ENCODE results near the gene CDH6. TPM values are rescaled to one million over a fixed set of nuclear protein-coding genes. Genes with fewer than 3 reads are reported as not detected.

Gene CDH6
- total RNA-seq, 2 donors from 2014 or later, result 0.61 to 1.1 TPM

DNA sequence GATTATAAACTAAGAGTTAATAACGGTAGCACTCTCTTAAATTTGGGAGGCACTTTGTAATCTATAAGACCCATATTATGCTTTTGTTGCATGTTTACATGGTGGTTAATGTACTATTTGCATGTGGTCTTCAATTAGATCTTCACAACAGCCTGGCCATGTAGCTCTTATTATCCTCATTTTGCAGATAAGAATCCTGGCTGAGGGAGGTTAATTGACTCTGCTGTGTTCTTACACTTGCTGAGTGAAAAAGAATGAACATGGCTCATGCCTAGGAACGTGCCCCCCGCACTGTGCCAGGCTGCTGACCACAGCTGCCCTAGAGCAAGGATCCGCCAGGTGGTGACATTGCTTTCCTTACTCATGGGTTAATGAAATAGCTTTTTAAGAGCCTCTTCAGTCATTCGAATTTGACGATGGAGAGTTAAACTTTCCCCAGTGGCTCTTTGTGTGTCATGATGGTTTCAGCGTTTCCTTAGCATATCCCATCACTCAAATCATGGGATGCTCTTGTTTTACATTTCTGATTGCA is 97.9 kb downstream of the CDH6 start:
- intact Hi-C loops (cut with DNase I, micrococcal nuclease), result no loop called here

DNA sequence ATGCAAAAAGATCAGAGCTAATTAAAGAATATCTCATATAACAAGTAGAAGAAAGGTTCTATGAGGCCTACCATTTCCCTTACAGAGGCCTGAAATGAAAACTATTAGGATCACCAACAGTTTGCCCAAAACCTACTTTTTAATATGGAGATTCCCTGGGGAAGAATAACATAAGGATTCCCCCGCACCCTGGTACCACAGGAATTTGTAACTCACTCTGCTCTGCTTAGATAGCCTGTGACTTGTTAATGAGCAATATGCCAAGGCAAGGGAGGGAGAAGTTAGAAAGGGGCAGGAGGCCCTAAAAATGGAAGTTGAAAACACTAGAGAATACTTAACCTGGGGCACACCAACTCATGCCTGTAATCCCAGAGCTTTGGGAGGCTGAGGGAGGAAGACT is 107.0 kb downstream of the CDH6 start:
- intact Hi-C loops (cut with DNase I, micrococcal nuclease), result no loop called here
- DNase-seq (no peak), ATAC-seq (no peak)

More for the DNA sequence above, 97.9 kb downstream of the CDH6 start:
- ATAC-seq (no peak), DNase-seq (no peak)

DNA sequence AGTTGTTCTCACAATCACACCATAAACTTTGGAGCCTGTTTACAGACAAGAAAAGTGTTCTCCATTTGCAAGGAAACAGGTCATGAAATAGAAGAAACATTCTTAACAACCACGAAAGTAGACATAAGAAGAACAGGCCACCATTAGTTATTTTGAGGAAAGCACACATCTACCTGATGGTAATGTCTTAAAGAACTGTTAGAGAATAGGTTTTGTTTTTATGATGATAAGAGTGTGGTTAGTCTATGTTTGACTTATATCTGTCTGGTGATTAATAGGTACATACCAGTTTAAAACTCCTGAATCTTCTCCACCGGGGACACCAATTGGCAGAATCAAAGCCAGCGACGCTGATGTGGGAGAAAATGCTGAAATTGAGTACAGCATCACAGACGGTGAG is 108.3 kb downstream of the CDH6 start:
- DNase-seq (no peak), ATAC-seq (no peak)
- intact Hi-C loops (cut with DNase I, micrococcal nuclease), result no loop called here

DNA sequence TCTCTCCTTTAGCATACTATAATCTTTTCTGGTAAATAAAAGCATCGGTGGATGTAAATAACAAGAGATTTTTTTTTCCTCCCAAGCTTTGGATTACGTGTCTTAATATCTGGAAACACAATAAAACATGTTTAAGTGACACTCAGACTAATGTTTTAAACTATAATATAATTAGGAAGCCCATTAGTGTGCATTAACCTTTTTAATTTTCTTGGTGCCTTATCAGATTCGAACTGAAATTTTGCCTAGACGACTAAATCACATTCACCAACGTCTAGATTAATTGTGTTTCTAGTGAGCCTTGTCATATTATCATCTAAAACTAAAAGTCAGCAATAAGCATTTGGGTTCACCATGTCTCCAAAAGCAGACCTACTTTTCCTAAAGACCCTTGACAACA is 110.2 kb downstream of the CDH6 start:
- intact Hi-C loops (cut with DNase I, micrococcal nuclease), result no loop called here
- no peak for DNase-seq
- ATAC-seq, result no peak

DNA sequence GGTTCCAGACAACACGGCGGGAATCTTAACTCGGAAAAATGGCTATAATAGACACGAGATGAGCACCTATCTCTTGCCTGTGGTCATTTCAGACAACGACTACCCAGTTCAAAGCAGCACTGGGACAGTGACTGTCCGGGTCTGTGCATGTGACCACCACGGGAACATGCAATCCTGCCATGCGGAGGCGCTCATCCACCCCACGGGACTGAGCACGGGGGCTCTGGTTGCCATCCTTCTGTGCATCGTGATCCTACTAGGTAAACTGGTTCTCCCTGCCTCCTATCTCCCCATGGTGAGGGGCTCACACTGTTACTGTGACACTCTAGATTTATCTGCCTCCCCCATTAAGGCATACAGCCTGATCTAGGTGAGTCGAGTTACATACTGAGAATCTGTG is 124.2 kb downstream of the CDH6 start:
- ATAC-seq (no peak), DNase-seq (no peak)
- intact Hi-C loops (cut with DNase I, micrococcal nuclease), result no loop called here

DNA sequence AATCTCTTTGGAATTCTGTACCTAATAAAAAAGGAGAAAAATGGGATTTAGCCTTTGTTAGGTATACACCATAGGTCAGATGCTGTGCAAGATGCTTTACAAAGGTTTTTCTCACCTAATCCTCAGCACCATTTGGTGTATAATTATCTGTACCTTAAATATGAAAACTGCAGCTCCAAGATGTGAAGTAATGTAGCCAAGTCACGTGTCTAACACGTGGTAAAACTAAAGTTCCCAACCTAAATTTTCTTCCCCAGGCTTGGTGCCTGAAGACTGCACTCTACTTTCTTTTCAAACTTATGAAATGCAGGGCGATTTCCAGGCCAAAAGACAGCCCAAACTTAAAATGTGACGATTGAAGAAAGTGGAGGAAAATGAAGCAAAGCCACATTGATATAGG is 125.8 kb downstream of the CDH6 start:
- ATAC-seq, result no peak
- intact Hi-C loops (cut with DNase I, micrococcal nuclease), result no loop called here
- no peak for DNase-seq

DNA sequence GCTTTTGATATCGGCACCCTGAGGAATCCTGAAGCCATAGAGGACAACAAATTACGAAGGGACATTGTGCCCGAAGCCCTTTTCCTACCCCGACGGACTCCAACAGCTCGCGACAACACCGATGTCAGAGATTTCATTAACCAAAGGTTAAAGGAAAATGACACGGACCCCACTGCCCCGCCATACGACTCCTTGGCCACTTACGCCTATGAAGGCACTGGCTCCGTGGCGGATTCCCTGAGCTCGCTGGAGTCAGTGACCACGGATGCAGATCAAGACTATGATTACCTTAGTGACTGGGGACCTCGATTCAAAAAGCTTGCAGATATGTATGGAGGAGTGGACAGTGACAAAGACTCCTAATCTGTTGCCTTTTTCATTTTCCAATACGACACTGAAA is 129.5 kb downstream of the CDH6 start:
- ATAC-seq (no peak), DNase-seq (no peak)
- intact Hi-C loops (cut with DNase I, micrococcal nuclease), result no loop called here

DNA sequence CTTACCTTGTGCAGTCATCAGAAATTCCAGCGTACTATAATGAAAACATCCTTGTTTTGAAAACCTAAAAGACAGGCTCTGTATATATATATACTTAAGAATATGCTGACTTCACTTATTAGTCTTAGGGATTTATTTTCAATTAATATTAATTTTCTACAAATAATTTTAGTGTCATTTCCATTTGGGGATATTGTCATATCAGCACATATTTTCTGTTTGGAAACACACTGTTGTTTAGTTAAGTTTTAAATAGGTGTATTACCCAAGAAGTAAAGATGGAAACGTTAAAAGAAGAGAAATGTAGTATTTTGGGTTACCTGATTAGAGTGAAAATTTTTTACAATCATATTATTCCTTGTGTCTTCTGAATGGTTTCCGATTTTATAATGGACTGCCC is 131.4 kb downstream of the CDH6 start:
- no peak for DNase-seq
- intact Hi-C loops (cut with DNase I, micrococcal nuclease), result no loop called here

DNA sequence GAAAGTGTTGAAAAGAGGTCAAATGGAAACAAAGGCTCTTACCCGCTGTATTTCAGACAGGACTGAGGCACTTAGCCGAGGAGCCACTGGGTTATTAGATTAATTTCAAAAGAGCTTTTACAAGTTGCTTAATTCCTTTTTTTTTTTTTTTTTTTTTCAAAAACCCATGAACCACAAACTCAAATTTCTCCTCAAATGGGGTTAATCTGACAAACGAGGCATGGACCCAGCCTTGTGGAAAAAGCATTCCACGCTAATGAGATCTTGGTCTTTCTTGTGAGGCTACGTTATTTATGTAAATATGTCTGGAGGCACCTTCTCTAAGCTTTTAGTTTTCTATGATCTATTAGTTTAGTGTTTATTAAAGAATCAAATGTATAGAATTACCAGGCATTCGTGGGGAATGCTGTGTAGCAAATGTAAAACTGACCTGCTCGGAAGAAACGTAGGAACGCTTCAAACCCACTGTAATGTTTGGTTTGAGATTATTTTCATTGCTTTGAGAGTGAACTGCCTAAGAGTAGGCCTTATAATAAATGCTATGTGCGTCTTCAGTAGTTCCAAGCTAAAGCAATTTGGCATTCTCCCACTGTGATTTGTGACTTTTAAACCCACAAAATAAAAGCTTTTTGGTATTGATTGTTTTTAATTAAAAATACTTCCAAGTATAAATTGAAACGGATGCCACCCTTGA is 134.7 kb downstream of the CDH6 start:
- DNase-seq (no peak), ATAC-seq (no peak)
- intact Hi-C loops (cut with DNase I, micrococcal nuclease), result no loop called here

More for the DNA sequence above, 131.4 kb downstream of the CDH6 start:
- ATAC-seq, result no peak

DNA sequence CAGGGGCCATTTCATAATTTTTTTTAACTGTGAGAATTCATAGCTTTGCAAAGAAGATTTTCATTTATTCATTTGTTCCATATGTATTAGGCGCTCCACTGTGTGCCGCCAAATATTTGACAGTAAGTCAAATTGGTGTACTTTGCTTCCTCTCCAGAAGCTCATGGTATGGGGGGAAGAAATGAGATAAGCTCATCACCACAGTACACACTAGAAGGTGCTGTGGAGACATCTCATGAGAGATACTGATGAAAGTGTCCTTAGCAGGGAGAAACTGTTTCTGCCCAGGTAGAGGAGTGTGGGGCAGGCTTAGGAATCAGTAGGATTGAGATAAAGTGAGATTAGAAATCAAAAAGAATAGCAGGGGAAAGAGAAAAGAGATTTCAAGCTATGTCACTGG is 136.2 kb downstream of the CDH6 start:
- ATAC-seq (peak; percentile 31), DNase-seq (no peak)
- intact Hi-C loops (cut with DNase I, micrococcal nuclease), result no loop called here

DNA sequence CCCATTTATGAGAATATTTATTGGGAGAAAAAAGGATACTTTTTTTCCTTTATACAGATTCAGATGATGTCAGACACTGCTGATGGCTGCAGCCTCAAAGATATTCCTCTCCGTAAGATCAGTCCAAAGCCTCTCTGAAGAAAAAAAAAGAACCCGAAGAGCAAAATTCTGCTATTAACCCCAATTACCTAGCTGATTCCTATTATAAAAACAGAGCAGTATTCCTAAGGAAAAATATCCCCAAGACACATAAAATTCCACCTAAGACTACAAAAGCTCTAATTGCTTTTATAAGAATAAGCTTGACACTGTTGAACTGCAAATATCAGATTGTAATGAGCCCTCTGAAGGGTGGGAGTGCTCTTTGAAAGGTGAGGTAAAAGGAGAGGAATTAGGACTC is 138.7 kb downstream of the CDH6 start:
- DNase-seq (no peak), ATAC-seq (no peak)
- intact Hi-C loops (cut with DNase I, micrococcal nuclease), result no loop called here

DNA sequence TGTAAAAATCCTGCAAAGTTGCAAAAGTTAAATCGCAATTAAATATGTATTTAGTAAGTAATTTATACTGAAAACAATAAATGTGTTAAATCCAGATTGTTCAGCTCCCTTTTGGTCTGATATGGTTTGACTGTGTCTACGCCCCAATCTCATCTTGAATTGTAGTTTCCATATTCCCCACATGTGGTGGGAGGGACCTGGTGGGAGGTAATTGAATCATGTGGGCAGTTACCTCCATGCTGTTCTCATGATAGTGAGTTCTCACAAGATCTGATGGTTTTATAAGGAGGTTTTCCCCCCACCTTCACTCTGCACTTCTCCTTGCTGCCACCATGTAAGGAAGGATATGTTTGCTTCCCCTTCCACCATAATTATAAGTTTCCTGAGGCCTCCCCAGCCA is 140.0 kb downstream of the CDH6 start:
- no peak for ATAC-seq
- intact Hi-C loops (cut with DNase I, micrococcal nuclease), result no loop called here
- no peak for DNase-seq

DNA sequence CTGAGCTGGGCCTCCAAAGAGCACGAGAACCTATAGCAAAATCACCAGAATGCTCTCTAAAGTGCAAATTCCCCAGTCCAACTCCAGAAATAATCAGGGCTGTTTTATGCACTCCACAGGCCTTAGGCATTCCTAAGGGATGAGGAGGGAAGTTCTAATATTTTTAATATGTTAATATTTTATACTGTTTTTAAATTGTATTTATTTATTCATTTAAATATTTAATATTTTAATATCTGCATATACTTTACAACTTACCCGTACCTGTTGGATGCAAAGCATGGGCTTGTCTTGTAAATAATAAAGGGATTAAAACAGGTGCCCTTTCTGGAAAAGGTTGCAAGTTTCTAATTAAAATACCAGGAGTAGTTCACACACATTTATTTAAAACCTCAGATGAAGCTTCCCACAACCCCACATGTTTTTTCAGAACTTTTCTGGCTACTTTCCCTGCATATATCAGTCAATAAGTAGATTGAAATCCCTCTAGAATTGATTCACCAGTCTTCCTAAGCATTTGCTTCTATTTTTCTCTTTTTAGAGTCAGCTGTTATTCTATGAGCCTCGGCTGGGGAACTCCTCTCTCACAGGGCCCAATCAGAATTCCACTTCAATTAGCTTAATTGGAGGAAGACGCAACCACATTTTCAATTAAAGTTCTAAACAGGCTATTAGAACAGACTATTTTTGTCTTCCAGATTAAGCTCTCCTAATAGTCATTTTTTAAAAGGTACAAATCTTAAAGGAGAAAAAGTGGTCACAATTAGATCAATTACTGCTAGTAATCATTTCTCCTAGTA is 140.8 kb downstream of the CDH6 start:
- DNase-seq (no peak), ATAC-seq (no peak)
- intact Hi-C loops (cut with DNase I, micrococcal nuclease), result no loop called here

DNA sequence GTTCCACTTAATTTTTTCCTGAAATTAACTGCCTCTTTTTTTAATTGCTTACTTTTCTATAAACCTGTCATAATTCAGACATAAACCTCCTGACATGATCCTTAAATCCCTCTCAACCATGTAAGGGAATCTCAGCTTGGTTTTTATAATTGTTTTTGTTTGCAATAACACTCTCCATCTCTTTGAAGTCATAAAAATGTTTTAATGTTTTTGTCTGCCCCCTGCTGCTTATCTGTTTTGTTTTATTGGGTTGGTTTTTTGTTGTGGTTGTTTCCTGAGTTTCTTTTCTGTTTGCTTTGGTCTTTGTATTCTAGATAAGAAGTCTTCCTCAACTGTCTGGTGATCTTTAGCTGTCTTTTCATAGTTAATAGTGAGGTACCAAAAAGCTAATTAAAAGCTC is 142.0 kb downstream of the CDH6 start:
- no peak for DNase-seq
- intact Hi-C loops (cut with DNase I, micrococcal nuclease), result no loop called here

DNA sequence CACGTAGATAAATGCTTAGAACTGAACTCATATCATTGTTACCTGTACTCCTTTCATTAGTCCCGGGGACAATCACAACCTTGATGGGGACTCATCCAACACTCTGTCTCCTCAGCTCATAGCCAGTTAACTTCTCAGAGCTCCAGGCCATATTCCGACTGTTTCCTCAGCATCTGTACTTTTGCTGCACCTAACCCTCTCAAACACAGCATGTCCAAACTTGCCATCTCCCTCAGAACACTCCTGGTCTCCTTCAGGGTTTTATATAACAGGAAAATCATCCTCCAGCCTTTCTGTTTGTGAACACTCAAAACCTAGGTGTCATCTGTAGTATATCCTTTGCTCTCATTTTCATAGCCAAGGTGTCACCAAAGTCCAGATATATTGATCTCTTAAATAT is 150.5 kb downstream of the CDH6 start:
- DNase-seq (no peak), ATAC-seq (no peak)
- intact Hi-C loops (cut with DNase I, micrococcal nuclease), result no loop called here

More for the DNA sequence above, 142.0 kb downstream of the CDH6 start:
- no peak for ATAC-seq

DNA sequence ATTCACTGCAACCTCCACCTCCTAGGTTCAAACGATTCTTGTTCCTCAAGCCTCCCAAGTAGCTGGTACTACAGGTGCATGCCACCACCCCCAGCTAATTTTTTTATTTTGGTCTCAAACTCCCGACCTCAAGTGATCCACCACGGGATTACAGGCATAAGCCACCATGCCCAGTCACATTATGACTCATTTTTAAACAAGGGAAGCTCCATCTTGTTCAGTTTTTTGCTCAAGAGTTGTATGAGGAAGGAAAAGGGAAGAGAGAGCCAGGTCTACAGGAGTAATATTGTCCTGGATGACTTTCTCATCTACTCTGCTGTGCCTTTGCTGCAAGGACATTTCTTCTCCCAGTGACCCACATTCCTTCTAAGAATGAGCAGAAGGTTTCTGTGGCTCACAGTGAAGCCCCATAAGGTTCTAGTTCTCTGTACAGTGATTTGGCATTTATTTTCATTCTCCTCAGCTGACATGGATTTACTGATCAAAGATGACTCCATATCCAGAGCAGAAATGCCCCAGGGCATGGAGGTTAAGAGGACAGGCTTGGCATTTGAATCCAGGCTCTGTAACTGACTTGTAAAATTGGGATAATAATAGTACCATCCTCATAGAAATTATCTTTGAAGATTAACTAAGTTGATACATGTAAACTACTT is 153.5 kb downstream of the CDH6 start:
- DNase-seq, result no peak
- intact Hi-C loops (cut with DNase I, micrococcal nuclease), result no loop called here
- no peak for ATAC-seq

DNA sequence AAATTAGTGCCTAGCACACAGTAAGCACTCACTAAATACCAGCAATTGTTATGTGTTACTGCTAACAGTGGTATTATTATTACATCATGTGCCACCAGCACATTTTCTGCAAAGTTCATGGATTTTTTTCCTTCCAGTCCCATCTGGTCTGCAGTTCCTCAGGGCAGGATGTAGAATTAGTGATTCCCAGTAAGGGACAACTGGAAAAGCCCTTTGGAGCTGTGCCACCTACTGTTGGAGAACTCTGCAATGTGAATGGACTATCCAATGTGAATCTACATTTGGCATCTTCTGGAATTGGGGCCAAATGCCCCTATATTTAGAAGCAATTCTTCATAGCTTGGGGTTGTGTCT is 154.0 kb downstream of the CDH6 start:
- intact Hi-C loops (cut with DNase I, micrococcal nuclease), result no loop called here
- DNase-seq (no peak), ATAC-seq (no peak)

DNA sequence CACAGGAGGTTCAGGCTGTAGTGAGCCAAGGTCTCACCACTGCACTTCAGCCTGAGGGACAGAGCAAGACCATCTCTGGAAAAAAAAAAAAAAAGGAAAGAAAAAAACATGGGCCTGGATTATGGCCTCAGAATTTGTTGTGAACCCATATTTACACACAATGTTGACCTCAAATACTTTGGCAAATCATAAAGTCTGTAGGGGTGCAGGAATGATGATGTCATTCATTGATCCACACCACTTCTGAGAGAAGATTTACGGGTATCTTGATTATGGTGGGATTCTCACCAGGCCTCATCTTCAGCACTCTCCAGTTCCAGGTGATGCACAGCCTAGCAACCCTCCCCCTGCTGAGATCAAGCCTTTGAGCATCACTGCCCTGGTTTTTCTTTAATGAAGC is 156.9 kb downstream of the CDH6 start:
- no peak for ATAC-seq
- intact Hi-C loops (cut with DNase I, micrococcal nuclease), result no loop called here

DNA sequence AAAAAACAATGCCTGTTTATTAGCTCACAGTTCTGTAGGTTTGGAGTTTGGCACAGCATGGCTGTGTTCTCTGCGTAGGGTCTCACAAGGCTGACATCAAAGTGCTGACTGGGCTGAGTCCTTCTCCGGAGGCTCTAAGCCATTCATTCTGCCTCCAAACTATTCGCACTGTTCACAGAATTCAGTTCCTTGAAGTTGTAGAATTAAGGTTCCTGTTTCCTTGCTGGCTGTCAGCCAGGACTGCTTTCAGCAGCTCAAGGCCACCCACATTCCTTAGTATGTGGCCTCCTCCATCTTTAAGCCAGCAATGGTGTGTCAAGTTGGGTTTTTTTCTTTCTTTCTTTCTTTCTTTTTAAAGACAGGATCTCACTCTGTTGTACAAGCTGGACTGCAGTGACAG is 161.9 kb downstream of the CDH6 start:
- ATAC-seq (peak; percentile 84), DNase-seq (peak in 1 of 2 donors; percentile 44)

More for the DNA sequence above, 156.9 kb downstream of the CDH6 start:
- no peak for DNase-seq

DNA sequence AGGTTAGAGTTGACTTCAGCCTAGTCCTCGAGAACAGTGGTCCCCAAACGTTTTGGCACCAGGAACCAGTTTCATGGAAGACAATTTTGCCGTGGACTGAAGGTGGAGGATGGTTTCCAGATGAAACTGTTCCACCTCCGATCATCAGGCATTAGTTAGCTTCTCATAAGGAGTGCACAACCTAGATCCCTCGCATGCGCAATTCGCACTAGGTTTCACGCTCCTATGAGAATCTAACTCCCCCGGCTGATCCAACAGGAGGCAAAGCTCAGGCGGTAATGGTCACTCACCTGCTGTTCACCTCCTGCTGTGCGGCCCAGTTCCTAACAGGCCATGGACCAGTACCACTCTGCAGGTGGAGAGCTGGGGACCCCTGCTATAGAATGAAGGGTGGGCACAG is 163.6 kb downstream of the CDH6 start:
- DNase-seq, result no peak
- intact Hi-C loops (cut with DNase I, micrococcal nuclease), result no loop called here
- ATAC-seq, result no peak

More for the DNA sequence above, 161.9 kb downstream of the CDH6 start:
- intact Hi-C loops (cut with DNase I, micrococcal nuclease), result no loop called here

Measured in left colon (tissue), 2 donors.